Stimulated activated CD4-positive, alpha-beta T cell treated with anti-CD3 and anti-CD28 coated beads, Interleukin-4, amount 100 ng/mL, for 4 hours (primary cell): ENCODE measurements around the gene UTY.

ENCODE experiments used
- DNase-seq, 2 experiments: peaks; one replicate each; pipeline ENCODE4 v3.0.0-alpha.2; 2020

UTY gene

GRCh38 chrY:13479828-13480227 is at the start of gene UTY:
Gene UTY (minus strand): TSS chrY:13480033. CDS start chrY:13479665, 368 bp downstream.
- peak; percentile 51 to 68 for DNase-seq

DNA sequence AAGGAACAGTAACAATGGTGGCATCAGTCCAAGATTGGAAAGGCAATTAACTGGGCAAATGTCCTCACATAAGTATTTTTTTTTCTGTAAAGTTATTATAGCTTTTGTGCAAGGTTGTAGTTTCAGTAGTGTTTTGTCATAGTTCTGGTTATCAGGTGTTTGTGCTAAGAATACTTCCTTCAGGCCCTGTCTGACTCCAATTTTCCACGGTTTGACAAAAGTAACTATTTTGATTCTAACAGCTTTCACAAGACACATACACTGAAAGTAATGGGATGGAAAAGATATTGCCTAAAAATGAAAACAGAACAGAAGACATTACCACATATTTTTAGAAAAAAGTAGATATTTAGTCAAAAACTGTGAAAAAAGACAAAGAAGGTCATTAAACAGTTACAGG is 40.6 kb upstream of the UTY start:
- DNase-seq, result no peak

- DNase-seq, result no peak
Measured at GRCh38 chrY:13501215-13501614, 21.4 kb upstream of the UTY start.

DNA sequence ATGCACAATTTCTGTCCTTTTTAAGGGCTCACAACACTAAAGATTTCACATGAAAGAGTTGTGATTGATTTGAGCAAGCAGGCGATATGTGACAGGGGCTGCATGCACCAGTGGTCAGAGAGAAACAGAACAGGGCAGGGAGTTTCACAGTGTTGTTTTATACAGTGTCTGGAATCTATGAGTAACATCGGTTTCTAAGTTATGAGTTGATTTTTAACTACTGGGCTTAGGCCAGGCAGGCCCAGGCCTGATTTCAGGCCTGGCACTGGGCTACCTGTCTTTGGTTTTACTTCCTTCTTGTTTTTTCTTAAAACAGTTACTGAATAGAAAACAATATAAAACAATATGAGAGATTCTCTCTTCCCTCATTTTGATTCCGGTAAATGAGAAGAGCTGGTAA is 13.9 kb upstream of the UTY start:
- no peak for DNase-seq

DNA sequence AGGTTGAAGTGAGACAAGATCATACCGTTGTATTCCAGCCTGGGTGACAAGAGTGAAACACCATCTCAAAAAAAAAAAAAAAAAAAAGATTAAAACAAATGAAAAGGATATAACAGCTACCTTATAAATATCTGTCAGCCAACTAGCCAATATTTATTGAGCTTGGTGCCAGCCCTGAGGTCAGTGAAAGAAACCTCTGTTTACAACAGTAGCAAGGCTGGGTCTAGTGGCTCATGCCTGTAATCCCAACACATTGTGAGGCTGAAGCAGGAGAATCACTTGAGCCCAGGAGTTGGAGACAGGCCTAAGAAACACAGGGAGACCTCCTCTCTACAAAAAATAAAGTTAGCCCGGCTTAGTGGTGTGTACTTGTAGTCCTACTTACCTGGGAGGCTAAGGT is 12.6 kb upstream of the UTY start:
- DNase-seq, result no peak

DNA sequence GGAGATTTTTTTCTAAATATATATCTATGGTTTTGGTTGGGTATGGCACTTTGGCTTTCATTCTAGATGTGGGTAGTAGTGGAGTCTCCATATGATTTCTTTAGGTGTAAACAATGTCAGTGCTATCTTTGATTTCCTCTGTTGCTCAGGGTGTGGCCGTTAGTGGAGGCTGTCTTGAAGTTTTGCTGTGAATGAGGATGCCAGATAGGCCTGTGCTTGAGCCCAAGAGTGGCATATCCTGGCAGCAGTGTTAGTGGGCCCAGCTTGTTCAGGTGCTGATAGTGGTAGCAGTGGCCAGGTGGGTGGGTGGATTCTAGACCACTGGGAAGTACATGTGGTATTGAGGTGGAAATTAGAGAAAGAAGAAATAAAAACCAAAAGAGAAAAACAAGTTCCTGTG is 8.9 kb upstream of the UTY start:
- no peak for DNase-seq

DNA sequence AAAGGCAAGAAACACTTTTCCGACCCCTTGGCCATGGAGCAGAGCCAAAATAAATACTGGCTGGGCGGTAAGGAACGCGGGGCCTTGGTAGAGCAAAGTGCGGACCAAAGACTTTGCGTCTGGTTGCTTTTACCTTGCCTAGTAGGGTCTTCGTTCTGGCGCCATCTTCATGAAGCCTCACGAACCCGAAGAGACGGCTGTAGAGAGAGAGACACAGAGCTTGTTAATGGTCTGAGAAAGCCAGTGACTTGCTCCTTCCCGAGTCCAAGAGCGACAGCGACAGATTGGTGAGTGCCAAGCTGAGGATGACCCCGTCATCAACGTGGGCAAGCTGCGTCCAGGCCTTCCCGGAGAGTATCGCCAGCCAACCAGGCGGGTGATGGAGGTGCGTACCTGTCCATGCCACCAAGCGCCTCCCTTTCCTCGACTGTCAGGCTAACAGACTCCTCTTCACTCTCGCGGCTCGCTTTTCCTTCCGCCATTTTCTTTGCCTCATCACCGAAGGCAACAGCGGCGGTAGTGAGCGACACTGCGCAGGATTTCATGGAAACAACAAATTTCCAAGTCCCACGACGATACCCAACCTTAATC is 617 bp downstream of the UTY start:
- DNase-seq, result peak; percentile 38 to 54

DNA sequence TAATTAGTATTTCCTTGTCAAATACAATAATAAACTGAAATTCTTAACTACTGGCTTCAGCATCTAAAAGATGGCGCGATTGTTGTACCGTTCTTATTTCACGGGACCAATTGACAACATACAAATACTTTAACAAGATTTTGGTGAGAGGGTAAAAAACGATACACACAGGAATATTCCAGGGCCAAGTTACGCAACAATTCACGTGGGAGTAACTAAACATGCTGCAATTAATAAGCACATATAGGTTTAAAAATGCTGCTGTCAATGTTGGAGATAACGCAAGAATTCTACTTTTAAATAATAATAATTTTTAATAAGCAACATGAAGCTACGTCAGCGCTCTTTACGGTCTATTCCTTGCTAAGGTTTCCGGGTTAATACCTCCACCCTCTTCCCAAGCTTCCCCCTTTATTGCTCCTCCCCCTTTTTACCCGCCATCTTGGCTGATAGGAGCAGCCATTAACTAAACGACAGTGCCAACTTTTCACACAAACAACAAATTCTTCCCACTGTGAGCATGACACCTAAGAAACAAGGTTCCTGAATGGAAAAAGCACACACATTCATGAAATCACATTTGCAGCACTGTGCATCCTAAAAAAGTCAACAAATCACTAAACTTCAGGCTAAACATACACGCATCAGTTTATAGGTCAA is 1.6 kb downstream of the UTY start:
- DNase-seq, result peak in 1 of 2 experiments; percentile 41

DNA sequence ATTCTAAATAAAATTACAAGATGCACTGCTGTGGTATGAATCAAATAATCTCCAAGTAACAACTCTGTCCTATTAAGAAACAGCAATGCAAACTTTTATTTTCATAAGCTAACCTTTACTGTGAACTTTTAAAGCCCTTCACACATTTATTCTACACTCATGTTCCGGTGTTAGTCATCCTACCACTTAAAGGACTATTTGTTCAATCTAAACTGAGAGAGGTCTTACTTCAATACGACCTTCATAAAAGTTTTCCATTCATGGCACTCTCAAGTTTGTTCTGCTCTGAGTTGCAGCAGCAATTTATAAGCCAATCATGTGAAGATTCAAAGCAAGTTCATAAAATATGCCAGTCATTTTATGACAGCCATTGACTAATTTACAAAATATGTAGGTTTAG is 4.8 kb downstream of the UTY start:
- DNase-seq, result no peak

- DNase-seq, result no peak
Measured at GRCh38 chrY:13451572-13451971, 28.3 kb downstream of the UTY start.

DNA sequence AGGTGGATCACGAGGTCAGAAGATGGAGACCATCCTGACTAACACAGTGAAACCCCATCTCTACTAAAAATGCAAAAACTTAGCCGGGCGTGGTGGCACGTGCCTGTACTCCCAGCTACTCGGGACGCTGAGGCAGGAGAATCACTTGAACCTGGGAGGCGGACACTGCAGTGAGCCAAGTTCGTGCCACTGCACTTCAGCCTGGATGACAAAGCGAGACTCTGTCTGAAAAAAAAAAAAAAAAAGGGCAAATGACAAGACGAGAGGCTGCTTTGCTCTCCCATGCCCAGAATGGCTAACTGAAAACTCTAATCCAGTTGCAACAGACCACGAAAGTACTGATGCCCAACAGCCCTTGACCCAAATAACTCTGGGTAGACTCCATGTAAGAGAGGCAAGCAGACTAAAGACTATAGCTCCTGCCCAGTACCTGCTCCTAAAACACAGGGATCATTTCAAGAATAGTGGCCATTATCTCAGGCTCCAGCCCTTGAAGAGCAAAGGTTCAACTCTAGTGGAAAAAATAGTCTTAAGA is 29.2 kb downstream of the UTY start:
- DNase-seq, result no peak

DNA sequence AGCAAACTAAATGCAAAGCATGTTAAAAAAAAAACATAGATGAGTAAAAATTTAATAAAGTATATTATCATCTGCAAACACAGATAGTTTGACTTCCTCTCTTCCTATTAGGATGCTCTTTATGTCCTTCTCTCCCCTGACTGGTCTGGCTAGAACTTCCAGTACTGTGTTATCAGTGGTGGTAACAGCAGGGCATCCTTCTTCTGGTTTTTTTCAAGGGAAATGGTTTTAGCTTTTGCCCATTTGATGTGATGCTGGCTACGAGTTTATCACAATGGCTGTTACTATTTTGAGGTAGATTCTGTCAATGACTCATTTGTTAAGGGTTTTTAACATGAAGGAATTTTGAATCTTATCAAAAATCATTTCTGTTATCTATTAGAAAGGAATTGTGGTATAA is 34.3 kb downstream of the UTY start:
- no peak for DNase-seq

DNA sequence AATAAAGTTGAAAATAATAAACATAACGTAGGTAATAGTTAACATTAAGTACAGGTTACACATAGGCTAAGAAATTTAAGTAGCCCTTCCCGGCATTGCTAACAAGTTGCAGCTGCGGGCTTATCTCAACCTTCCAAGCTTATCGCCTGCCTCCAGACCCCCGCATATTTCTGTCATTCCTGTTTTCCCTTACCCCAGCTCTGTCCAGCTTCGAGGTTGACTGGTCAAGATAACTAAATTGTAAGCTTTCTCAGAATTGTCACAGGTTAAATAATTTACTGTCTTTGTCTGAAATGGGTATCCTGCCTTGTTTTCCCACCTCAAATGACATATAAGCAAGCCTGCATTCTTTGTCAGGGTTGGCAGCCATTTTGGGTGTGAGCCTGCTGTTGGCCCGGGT is 36.7 kb downstream of the UTY start:
- DNase-seq, result no peak

DNA sequence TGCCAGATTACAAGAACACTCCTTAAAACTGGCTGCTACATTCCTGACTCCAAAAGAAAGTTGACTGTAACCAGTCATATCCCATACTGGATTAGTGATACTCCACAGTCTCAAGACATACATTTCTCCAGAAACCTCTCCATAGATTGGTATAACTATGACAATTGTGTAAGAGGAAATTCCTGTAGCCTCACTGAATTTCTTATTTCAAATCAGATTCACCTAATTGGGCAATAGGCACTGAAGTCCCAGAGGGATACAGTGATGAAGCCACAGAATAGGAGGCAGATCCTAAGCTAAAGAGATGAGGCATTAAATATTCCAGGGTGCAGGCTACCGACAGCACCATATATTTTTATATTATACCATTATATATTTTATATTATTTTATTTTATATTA is 39.0 kb downstream of the UTY start:
- no peak for DNase-seq

DNA sequence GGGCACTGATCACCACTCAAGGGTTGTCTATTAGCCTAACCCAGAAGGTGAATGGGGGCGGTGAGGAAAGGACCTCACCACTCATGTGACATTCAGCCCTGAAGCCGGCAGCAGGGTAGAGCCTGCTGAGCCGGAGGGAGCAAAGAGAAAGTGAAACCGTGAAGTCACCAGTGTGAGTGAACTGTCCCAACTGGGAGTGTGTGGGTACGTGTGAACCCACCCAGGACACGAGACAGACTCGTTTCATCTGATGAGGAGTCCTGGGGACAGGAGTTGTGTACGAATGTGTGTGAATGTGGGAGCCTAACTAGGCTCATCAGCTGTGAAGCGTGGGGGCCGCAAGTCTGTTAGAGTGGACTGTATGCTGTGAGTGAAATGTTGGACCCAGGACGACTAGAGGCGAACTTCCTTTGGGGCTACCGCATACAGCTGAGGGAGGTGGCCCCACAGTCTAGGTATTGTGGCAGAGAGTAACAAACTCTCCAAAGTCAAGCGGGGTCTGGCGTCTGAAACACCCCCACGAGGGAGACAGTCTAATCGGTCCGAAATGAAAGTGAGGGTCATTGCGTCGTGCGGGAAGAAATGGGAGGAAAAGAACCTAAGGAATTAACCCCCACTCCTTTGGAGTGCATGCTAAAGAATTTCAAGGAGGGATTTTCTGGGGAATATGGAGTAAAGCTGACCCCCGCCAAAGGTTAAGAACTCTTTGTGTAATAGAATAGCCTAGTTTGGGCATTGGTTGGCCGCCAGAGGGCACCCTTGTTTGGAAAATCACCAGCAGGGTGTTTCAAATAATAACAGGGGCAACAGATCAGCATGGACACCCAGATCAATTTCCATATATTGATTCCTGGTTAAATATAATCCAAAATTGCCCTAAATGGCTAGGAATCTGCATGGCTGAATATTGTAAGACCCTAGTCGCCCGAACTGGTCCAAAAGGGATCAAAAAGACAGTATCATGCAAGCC is 43.6 kb downstream of the UTY start:
- peak; percentile 51 to 61 for DNase-seq

- no peak for DNase-seq
Measured at GRCh38 chrY:13435206-13435967, 44.4 kb downstream of the UTY start.

GRCh38 chrY:13432293-13433025 is 47.4 kb downstream of the UTY start:
- DNase-seq, result no peak

DNA sequence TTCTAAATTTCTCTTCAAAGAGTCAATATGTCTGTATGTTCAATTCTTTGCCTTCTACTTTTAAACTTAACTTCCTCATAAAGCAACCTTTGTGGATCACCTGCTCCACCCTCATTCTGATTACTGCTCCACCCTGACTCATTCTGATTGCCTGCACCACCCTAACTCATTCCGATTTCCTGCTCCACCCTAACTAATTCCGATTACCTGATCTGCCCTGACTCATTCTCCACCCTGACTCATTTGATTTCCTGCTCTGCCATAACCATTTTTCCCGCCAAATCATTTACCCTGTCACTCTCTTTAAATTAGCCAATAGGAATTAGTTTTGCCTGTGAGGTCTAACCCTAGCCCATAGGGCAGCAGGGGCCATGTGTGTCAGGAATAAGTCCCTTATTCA is 50.3 kb downstream of the UTY start:
- no peak for DNase-seq

- no peak for DNase-seq
Measured at GRCh38 chrY:13423281-13423732, 56.5 kb downstream of the UTY start.

DNA sequence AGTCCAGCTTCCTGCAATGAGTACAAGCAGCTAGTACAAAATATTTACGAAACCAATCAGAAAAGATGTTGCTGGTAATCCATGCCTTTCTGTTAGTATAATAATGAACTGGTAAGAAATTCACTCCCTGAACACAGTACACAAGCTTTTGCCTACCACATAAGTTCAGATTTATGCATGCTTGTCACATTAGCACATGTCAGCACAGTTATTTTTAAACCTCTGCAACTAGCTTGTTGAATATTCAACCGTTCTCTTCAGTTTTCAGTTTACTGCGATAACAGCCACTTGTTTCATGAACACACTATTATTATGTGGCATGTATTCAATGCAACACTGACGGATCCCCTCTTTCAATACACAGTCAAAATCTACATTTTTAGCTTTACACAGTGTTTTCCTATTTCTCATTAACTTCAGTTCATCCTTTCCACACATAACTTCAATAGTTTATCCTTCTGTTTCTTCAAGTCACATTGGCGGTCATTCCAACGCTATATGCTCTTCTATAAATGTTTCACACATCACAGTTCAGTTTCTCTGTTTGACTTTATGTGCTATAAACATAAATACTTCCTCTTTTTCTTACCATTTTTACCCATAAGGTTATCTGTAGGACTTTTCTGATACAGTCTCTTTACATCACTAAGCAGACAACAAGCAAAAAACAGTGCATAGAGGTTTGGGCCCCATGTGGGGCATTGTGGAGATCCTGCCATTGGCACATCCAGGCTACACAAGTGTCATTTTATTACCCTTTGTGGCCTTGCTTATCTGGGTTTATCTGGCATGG is 62.8 kb downstream of the UTY start:
- no peak for DNase-seq

GRCh38 chrY:13415556-13415955 is 64.3 kb downstream of the UTY start:
- DNase-seq, result no peak
